NCI-H2107 (cell line): ENCODE results near the gene ATAD3C.

ENCODE experiments used
- DNase-seq: peaks from one replicate; lab custom pipeline; 2025; lab: John Stamatoyannopoulos, UW

ATAD3C gene

DNA sequence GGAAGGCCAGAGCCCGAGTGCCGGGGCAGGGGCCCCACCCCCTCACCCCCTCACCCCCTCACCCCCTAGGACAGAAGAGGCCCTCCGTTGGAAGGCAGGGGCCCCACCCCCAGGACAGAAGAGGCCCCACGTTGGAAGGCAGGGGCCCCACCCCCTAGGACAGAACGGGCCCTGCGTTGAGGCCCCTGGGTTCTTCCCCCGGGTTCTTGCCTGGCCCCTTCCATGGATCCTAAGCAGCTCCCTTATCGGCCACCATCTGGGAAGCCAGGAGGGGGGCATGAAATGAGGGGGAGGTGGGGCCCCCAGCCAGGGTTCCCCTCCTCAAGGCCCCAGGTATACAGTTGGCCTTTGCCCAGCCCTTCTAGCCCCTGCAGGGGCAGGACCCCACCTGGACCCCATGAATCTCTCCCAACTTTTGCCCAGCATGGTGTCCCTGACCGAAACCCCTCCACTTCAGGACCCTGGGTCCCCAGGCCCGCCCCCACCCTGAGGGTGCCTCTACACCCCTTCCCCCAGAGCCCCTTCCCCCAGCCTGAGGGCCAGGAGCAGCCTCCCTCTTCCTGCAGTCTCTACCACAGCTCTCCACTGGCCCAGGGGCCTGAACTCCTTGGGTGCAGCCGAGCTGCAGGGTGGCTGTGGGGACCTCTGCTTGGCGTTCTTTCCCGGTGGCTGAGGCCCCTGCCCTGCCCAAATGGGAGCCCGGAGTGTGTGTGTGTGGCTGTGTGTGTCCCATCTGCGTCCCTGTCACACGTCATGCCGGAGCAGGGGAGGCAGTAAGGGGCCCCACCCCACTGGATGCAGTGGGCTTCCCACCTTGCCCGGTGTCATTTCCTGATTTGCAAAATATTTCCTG is 18.3 kb upstream of the ATAD3C start:
- DNase-seq, result no peak

DNA sequence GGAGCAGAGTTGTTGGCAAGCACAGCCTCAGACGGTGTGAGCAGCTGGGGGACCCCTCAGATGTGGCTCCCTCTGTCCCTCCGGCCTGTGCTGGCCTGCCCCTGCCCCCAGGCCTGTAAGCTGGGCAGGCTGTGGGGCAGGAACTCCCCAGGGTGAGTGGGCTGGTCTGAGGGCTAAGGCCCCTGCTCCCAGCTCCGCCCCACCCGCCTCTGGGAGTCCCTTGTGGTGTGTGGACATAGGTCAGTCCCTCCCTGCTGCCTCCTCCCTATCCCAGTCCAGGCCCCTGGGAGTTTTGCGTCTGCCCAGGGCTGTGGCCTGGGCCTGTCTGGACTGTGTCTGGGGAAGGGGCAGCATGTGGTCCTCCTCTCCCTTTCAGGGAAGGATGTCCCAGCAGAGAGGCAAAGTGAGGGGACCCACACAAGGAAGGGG is 17.6 kb upstream of the ATAD3C start:
- DNase-seq, result no peak

DNA sequence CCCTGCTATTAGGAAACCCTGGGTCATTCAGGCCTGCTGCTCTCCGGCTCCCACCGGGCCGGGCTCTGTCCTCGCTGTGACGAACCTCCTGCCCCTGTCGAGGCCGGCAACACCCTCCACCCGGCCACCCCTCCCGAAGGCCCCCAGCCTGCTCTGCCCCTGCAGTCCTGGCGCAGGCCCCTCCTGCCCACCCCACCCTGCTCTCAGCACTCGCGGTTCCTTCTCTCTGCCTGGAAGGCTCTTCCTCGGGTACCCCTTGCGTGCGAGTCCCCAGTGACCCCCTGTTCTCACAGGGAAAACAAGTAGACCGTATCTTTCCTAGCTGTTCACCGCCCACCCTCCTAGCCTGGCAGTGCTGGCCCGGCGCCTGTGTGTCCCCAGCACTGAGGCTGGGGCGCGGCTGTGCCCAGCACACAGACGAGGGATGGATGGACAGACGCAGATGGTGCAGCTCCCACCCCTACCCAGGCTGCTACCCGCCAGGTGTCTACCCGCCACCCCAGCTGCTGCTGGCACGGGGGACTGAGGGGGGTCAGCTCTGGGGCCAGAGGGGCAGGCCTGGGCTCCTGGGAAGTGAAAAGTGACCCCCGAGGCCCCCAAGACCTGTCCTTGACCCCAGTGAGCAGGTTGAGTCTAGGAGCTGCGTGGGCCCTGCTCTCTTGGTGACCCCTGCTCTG is 17.1 kb upstream of the ATAD3C start:
- DNase-seq, result no peak

GRCh38 chr1:1432951-1433803 is 16.3 kb upstream of the ATAD3C start:
- DNase-seq, result no peak

- no peak for DNase-seq
Measured at GRCh38 chr1:1433804-1434130, 15.7 kb upstream of the ATAD3C start.

DNA sequence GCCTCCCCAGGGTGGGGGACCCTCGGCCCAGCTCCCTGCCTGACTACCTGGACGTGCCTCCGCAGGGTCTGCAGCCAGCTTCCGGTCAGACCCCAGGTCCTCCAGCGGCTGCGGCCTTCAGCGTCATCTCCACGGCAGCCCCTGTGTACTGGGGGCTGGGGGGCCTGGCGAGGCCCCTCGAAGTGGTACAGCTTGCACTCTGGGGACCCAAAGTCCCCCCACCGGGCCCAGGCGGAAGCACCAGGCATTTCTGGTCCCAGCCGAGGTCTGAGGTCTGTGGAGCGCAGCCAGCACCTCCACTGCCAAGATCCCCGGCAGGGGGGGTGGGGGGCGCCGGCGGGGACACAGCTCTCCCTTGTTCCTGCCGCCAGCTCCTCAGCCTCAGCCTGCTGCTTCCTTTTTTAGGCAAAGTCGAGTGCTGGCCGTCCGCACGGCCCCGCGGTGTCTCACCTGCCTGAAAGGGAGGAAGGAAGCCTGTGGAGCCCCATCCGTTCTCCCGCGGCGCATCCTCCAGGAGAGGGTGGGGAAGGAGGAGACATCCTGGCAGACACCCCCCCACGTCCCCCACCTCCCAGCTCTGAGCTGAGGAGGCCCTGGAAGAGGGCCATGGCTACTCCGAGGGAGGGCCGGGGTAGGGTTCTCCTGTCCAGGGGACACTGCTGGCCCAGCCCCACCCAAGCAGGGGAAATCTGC is 15.2 kb upstream of the ATAD3C start:
- DNase-seq, result no peak

DNA sequence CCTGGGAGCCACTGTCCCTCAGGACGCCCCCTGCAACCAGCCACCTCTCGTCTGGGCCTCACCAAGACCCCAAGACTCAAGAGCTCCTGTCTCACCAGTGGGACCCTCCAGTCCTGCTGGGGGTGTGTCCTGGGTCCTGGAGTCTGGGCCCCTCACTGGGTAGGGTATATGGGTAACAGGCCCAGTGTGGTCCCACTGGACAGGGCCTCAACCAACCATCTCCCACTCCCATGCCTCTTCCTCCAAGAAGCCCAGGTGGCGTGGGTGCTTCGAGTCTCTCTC is 14.7 kb upstream of the ATAD3C start:
- no peak for DNase-seq

DNA sequence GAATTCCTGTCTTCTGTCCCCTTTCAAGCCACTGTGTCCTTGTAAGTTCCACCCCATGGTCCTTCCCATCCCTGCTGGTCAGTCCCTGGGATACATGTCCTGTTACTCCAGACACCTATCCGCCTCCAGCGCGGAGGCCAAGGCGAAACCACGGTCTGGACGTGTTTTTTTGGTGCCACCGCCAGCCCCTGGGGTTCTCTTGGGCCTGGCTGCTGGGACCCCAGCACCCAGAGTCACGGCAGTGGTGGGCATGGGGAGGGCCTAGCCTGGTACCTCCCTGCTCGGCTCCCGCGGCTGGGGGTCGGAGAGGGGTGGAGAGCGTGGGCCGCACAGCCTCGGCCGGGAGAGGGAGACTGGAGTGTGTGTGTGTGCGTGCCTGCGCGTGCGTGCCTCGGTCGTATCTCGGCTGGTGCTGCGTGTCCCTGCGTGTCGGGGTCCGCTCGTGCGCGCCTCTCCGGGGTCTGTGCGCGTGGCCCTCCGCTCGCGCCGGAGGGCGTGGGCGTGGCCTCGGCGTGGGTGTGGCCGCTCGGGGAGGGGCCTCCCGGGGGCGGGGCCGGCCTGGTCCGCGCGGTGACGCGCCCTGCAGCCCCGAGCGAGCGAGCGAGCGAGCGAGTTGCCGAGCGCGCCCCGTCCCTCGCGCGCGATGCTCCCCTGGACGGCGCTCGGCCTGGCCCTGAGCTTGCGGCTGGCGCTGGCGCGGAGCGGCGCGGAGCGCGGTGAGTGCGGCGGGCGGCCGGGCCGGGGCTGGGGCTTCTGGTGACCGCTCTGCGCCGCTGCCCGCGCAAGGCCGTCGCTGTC is 14.2 kb upstream of the ATAD3C start, which contains the start of gene VWA1:
Gene VWA1 (plus strand): TSS at position 585 of the 798 bp plus-strand sequence. CDS start 59 bp downstream, at position 644.
- no peak for DNase-seq

DNA sequence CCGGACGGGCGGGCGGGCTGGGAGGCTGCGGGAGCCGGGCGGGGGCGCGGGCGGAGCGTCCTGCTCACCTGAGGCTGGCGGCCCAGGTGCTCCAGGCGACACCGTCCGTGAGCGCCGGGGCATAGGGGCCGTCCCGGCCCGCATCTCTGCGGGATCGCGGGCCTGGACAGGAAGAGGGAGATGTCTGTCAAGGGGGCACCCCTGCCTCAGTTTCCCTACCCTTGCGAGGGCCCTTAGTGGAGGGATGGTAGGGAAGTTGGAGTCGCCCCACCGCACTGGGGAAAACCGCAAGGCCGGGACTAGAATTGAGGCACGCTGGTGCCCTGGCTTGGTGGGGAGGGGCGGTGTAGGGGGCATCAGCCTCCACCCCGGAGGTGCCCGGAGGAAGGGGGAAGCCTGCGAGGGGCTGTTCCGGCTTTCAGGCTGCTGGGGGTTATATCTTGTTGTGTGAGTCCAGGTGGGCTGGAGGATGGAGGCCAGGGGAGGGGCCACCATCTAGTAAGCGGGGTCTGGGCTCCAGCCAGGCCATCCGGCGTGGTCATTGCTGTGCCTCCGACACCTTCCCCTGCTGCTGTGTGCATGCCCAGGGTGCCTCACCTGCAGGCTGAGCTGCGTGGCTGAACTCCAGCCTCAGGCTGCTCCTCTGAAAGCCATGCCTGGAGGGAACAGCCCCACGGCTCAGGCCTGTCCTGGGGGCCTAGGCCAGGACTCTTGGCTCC is 13.4 kb upstream of the ATAD3C start:
- no peak for DNase-seq

DNA sequence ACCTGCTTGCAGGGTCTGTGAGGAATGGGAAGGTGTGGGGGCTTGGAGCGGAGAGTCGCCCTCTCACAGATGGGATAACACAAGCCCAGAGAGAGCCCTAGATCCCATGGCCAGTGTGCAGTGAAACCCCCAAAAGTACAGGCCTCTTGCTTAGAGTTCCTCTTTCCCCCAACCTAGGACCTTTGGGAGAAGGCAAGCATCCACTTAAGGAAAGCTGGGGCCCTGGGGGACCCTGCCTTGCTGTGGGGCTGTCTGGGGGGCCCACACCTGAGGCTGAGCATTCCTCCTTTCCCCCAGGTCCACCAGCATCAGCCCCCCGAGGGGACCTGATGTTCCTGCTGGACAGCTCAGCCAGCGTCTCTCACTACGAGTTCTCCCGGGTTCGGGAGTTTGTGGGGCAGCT is 12.9 kb upstream of the ATAD3C start:
- no peak for DNase-seq

GRCh38 chr1:1437033-1437903 is 12.2 kb upstream of the ATAD3C start:
- DNase-seq, result no peak

DNA sequence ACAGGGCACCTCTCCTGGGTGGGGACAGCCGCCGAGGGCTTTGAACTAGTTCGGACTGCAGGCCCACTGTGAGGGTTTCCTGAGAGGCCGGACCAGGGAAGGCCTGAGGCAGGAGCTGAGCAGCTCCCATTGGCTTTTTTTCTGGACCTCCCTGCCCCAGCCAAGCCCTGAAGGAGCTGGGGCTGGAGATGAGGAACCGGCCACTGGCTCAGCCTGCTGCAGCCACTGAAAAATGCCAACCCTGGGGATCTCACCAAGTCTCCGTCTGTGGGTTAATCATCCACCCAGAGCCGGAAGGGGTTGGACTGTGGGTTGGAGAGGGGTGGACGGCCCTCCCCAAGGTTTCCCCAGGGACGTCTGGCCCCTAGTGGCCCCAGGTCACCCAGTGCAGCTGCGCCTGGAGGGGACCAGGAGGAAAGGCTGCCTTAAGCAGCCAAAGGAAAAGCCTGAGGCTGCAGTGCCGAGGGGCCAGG is 11.5 kb upstream of the ATAD3C start:
- DNase-seq, result no peak

- no peak for DNase-seq
Measured at GRCh38 chr1:1438531-1439381, 10.7 kb upstream of the ATAD3C start.

GRCh38 chr1:1439546-1440261 is 9.8 kb upstream of the ATAD3C start:
- DNase-seq, result no peak

DNA sequence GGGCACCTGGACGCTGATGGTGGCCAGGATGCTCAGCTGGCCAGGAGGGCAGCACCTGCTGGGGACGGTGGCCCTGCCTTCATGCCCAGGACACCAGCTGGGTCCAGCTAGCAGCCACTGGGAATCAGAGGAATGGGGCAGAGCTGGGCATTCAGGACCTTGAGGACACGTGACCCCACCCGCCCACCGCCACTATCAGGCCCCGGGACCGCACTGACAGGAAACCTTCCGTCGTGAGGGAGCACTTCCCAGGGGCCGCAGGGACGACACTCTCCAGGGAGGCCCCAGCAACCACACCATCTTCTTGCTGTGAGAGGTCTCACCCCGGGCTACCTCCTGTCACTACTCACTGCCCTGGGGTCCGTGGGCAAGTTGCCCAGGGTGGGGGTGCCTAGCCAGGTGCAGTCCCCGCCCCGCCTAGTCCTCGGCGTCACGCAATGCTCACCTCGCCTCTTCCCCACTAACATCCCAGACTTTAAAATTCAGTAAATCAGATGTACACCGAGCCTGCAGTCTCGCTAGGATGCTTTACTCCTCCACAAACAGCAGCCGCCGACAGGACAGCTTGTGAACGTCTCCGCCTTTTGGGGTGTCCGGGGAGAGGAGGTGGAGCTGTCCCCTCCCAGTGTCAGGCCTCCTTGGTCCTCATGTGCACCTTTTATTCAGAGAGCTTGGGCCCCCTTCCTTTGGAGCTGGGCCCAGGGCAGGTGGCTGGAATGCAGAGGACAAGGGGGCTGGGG is 9.1 kb upstream of the ATAD3C start:
- no peak for DNase-seq

DNA sequence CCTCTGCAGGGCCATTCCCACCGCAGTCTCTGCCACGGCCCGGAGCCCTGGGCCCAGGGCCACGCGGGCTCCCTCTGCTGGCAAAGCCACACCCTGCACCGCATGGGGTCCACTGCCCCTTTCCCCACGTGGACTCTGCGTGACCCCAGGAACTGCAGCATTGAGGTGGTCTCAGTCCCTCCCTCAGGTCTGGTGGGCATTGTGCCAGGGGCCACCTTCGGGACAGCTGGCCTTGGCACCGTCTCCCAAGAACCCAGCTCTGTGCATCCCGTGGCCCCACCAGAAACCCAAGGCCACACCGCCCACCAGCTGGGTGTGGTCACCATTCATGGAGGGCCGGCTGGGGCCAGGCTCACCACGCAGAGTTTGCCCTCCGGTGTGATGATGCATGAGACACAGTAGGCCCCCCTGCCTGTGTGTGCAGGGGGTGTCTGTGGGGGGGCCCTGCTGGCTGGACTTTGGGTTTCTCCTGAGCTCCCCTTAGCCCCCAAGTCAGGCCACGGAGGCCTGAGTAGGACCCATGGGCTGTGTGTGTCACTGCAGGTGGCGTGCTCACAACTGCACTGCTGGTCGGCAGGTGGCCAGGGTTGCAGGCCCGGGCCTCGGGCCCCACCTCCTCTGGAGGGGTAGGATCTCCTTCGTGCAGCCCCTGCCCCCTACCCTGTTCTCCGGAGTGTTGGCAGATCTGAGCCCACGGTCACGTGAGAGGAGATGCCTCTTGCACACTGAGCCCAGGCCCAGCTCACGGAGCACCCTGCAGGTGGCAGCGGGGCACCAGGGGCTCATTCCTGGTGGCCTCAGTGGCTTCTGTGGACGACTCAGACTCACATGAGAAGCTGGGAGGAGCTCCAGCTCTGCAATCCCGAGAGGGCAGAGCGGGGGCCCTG is 8.2 kb upstream of the ATAD3C start:
- DNase-seq, result no peak
